GM23248 (cell line): ENCODE data around the gene CASK. TPM values are rescaled to one million over a fixed set of nuclear protein-coding genes. Genes with fewer than 3 reads are reported as not detected.

Experiments used
- DNase-seq: peaks from one replicate; pipeline ENCODE4 v3.0.0-alpha.2; 2015
- H2AFZ ChIP-seq: fragments of 200-600 bp; sonication (generic); 2 replicates; pipeline ENCODE4 v1.6.1; 2016; ENCODE audit warnings: antibody characterized with exemption
- H3F3A ChIP-seq: fragments of 200-600 bp; sonication (generic); 2 replicates; pipeline ENCODE4 v1.6.1; 2016; ENCODE audit warnings: mild to moderate bottlenecking, antibody characterized with exemption, mixed run types; ENCODE audit not compliant: insufficient read depth
- H3K27ac ChIP-seq: fragments of 200-600 bp; sonication (generic); 2 replicates; pipeline ENCODE4 v1.5.1; 2016; ENCODE audit warnings: mild to moderate bottlenecking
- H3K27me3 ChIP-seq: fragments of 200-600 bp; sonication (generic); replicated peaks from 2 replicates; pipeline ENCODE4 v1.6.1; 2016; ENCODE audit warnings: mild to moderate bottlenecking; ENCODE audit not compliant: insufficient read depth
- H3K36me3 ChIP-seq: fragments of 200-600 bp; sonication (generic); 2 replicates; pipeline ENCODE4 v1.6.1; 2016; ENCODE audit warnings: low read depth, mild to moderate bottlenecking
- H3K4me1 ChIP-seq: fragments of 200-600 bp; sonication (generic); 2 replicates; pipeline ENCODE4 v1.6.1; 2016; ENCODE audit warnings: mild to moderate bottlenecking; ENCODE audit not compliant: insufficient read depth
- H3K4me2 ChIP-seq: fragments of 200-600 bp; sonication (generic); one replicate; pipeline ENCODE4 v1.6.1; 2016; ENCODE audit warnings: mild to moderate bottlenecking; ENCODE audit not compliant: unreplicated experiment
- H3K4me3 ChIP-seq: fragments of 200-600 bp; sonication (generic); 2 replicates; pipeline ENCODE4 v1.5.1; 2016; ENCODE audit warnings: mild to moderate bottlenecking
- H3K79me2 ChIP-seq: fragments of 200-600 bp; sonication (generic); 2 replicates; pipeline ENCODE4 v1.6.1; 2016; ENCODE audit warnings: mild to moderate bottlenecking; ENCODE audit not compliant: insufficient read depth
- H3K9ac ChIP-seq: fragments of 200-600 bp; sonication (generic); 2 replicates; pipeline ENCODE4 v1.6.1; 2016; ENCODE audit warnings: mild to moderate bottlenecking
- H3K9me2 ChIP-seq: fragments of 200-600 bp; sonication (generic); 2 replicates; pipeline ENCODE4 v1.6.1; 2016; ENCODE audit warnings: mixed run types, mild to moderate bottlenecking, moderate library complexity; ENCODE audit not compliant: insufficient read depth
- H3K9me3 ChIP-seq: fragments of 200-600 bp; sonication (generic); one replicate; pipeline ENCODE4 v1.6.1; 2017; ENCODE audit warnings: low read depth
- H4K20me1 ChIP-seq: fragments of 200-600 bp; sonication (generic); 2 replicates; pipeline ENCODE4 v1.6.0; 2016; ENCODE audit not compliant: insufficient read depth
- EZH2 ChIP-seq: fragments of 200-600 bp; sonication (generic); IDR thresholded peaks from 2 replicates; pipeline ENCODE4 v1.6.1; 2018; ENCODE audit warnings: antibody characterized with exemption, mild to moderate bottlenecking; ENCODE audit not compliant: insufficient read depth, poor library complexity, severe bottlenecking
- EZH2phosphoT487 ChIP-seq: fragments of 200-600 bp; sonication (generic); IDR thresholded peaks from 2 replicates; pipeline ENCODE4 v1.6.1; 2018; ENCODE audit warnings: antibody characterized with exemption, moderate library complexity, mild to moderate bottlenecking, low read depth; ENCODE audit not compliant: insufficient read depth
- WGBS, 2 experiments: methylation state at CpG; one replicate each; pipeline ENCODE4 v1.1.6; 2015 to 2017; ENCODE audit warnings: low lambda C conversion rate in 2 of 2, low coverage in 1 of 2; ENCODE audit errors: missing lambda C conversion rate in 2 of 2; 5-methylcytosine and 5-hydroxymethylcytosine counted together
- in situ Hi-C: fragments of 300-500 bp; cut with MboI; formaldehyde crosslinking; loops from 2 replicates; pipeline ENCODE4 v1.15.0; 2020
- polyA plus RNA-seq: library from polyadenylated mRNA; unstranded; fragments of >200 nt; fragmentation: Nextera tagmentation; extraction: Ambion mirVana; gene quantifications from 2 replicates; pipeline ENCODE4 v1.2.1, GENCODE V29; 2016
- total RNA-seq: library from RNA; depleted of rRNA; stranded (reverse); fragments of >200 nt; shearing (Covaris generic); gene quantifications from 2 replicates; pipeline ENCODE4 v1.2.3, GENCODE V29; 2014

CASK gene
- total and polyA plus RNA-seq, 2 experiments from 2014 or later: 2.5 to 29.2 TPM

GRCh38 chrX:41889317-41890025 is 33.9 kb downstream of the CASK start:
- Histone ChIP-seq H3F3A (no peaks in the 10 kb centered on the region), H3K4me1 (no peaks in the 10 kb centered on the region), H3K4me3 (no peak overlapping the region), H3K27me3 (no peaks in the 10 kb centered on the region), H3K9ac (no peak overlapping the region), H3K79me2 (peaks cover 30% of the 10 kb centered on the region; the same call in 1 of the 2 replicates), H3K4me2 (no peak overlapping the region), H3K36me3 (no peaks in the 10 kb centered on the region), H3K27ac (no peak overlapping the region), H3K9me3 (no peaks in the 10 kb centered on the region), H2AFZ (no peak overlapping the region), H3K9me2 (no peaks in the 10 kb centered on the region), H4K20me1 (no peaks in the 10 kb centered on the region)
- peak; percentile 41 for DNase-seq
- in situ Hi-C loops: no loop called here
- 86 to 94% methylated on average over 1 of the region's 1 CpG for WGBS, 2 experiments
- TF ChIP-seq EZH2phosphoT487: no peak
- no peak for TF ChIP-seq EZH2

GRCh38 chrX:41887691-41888090 is 35.7 kb downstream of the CASK start:
- Histone ChIP-seq H3K79me2 (peaks cover 33% of the 10 kb centered on the region; the same call in 1 of the 2 replicates), H3K9me3 (no peaks in the 10 kb centered on the region), H3F3A (no peaks in the 10 kb centered on the region), H3K9ac (no peak overlapping the region), H3K27ac (no peak overlapping the region), H3K4me2 (no peak overlapping the region), H3K27me3 (no peaks in the 10 kb centered on the region), H3K4me3 (no peak overlapping the region), H3K36me3 (no peaks in the 10 kb centered on the region), H3K4me1 (no peaks in the 10 kb centered on the region), H3K9me2 (no peaks in the 10 kb centered on the region), H2AFZ (no peak overlapping the region), H4K20me1 (no peaks in the 10 kb centered on the region)
- in situ Hi-C loops: no loop called here
- no peak for DNase-seq
- WGBS, 2 experiments: 88 to 100% methylated on average over 1 of the region's 1 CpG
- TF ChIP-seq EZH2 (no peak), EZH2phosphoT487 (no peak)

- H3K4me3 ChIP-seq: no peak overlapping the region
- no peaks in the 10 kb centered on the region for H4K20me1 ChIP-seq
- H3F3A ChIP-seq: no peaks in the 10 kb centered on the region
- 77 to 96% methylated on average over 1 of the region's 1 CpG for WGBS, 2 experiments
- no peaks in the 10 kb centered on the region for H3K4me1 ChIP-seq
- H3K27me3 ChIP-seq: no peaks in the 10 kb centered on the region
- in situ Hi-C loops: no loop called here
- no peak overlapping the region for H3K9ac ChIP-seq
- H2AFZ ChIP-seq: no peak overlapping the region
- H3K9me2 ChIP-seq: no peaks in the 10 kb centered on the region
- H3K36me3 ChIP-seq: no peaks in the 10 kb centered on the region
- no peak for TF ChIP-seq EZH2phosphoT487
- TF ChIP-seq EZH2: no peak
- H3K9me3 ChIP-seq: no peaks in the 10 kb centered on the region
- H3K79me2 ChIP-seq: peaks cover 33% of the 10 kb centered on the region; the same call in 1 of the 2 replicates
- H3K4me2 ChIP-seq: no peak overlapping the region
- H3K27ac ChIP-seq: no peak overlapping the region
- DNase-seq: no peak
These were observed 37.6 kb downstream of the CASK start for GRCh38 chrX:41885724-41886123.

- 100% methylated on average over 1 of the region's 1 CpG for WGBS, 2 experiments
- peaks cover 31% of the 10 kb centered on the region; the same call in 1 of the 2 replicates for H3K79me2 ChIP-seq
- H3K4me2 ChIP-seq: no peak overlapping the region
- H3K4me3 ChIP-seq: no peak overlapping the region
- no peak overlapping the region for H3K27ac ChIP-seq
- no peaks in the 10 kb centered on the region for H3K9me2 ChIP-seq
- TF ChIP-seq EZH2phosphoT487 (no peak), EZH2 (no peak)
- no peaks in the 10 kb centered on the region for H3K36me3 ChIP-seq
- in situ Hi-C loops: no loop called here
- H3K27me3 ChIP-seq: no peaks in the 10 kb centered on the region
- H3F3A ChIP-seq: no peaks in the 10 kb centered on the region
- H2AFZ ChIP-seq: no peak overlapping the region
- H4K20me1 ChIP-seq: no peaks in the 10 kb centered on the region
- no peaks in the 10 kb centered on the region for H3K4me1 ChIP-seq
- no peak for DNase-seq
- H3K9ac ChIP-seq: no peak overlapping the region
- H3K9me3 ChIP-seq: no peaks in the 10 kb centered on the region
These were observed 42.2 kb downstream of the CASK start for GRCh38 chrX:41881166-41881565.
